Activated naive CD4-positive, alpha-beta T cell treated with anti-CD3 and anti-CD28 coated beads, Interleukin-2, amount 50 U/mL, for 72 hours (primary cell): ENCODE data around the gene C5orf34. TPM values are rescaled to one million over a fixed set of nuclear protein-coding genes. Genes with fewer than 3 reads are reported as not detected.
"Not testable (repeated sequence)": the region's sequence is repeated elsewhere in the genome, so short reads cannot be mapped to it uniquely, and the experiment has no call there.

Experiments
- ATAC-seq, 2 donors: fragments of 150-1000 bp; cut with Tn5 transposase; 2 replicates each; pipeline ENCODE4 v1.10.0; 2021; ENCODE audit warnings: mild to moderate bottlenecking in 2 of 2, moderate library complexity in 2 of 2
- DNase-seq, 2 donors: peaks; one replicate each; pipeline ENCODE4 v3.0.0; 2021 to 2022; ENCODE audit warnings: low spot score in 2 of 2
- H3K27ac Mint-ChIP-seq, 2 donors: one replicate each; pipeline ENCODE4 v1.8.0; 2022; ENCODE audit warnings: mild to moderate bottlenecking in 2 of 2, mixed read lengths in 2 of 2
- H3K36me3 Mint-ChIP-seq, 2 donors: one replicate each; pipeline ENCODE4 v1.8.0; 2022; ENCODE audit warnings: mixed read lengths in 2 of 2
- H3K9me3 Mint-ChIP-seq, 2 donors: one replicate each; pipeline ENCODE4 v1.8.0; 2022; ENCODE audit warnings: mixed read lengths in 2 of 2
- total RNA-seq, 2 donors: library from RNA; stranded (reverse); gene quantifications; one replicate each; pipeline ENCODE4 v1.2.3, GENCODE V29; 2022

The C5orf34 gene
- total RNA-seq, 2 donors from 2014 or later = 12.4 to 24.2 TPM

GRCh38 chr5:43482490-43483297 lies 32.3 kb downstream of the C5orf34 start:
- H3K36me3 Mint-ChIP-seq = peaks cover 16 to 21% of the 10 kb centered on the region in 2 donors
- ATAC-seq = no peak
- no peaks in the 10 kb centered on the region for H3K9me3 Mint-ChIP-seq
- H3K27ac Mint-ChIP-seq = peak overlapping the region; percentile 94 to 99
- no peak for DNase-seq

DNA sequence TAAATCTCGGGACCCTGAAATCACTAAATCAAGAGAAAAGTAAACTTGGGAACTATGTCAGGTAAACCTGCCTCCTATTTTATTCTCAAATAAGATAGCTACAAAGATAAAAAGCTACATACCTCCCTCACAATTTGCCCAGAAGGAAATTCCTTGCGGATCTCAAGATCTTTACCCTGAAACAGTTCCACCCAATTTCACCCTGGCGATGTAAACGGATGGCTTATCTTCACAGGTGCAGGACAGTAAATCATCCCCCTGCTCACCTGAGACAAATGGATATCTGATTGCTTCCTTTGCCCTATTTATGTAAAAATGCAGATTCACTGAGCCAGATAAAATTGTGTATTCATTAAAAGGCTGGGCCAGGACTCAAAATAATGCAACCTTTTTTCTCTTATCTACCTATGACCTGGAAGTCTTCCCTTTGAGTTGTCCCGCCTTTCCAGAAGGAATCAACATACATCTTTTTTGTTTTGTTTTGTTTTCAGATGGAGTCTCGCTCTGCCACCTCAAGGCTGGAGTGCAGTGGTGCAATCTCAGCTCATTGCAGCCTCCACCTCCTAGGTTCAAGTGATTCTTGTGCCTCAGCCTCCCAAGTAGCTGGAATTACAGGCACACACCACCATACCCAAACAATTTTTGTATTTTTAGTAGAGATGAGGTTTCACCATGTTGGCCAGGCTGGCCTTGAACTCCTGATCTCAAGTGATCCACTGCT lies 45.1 kb downstream of the C5orf34 start:
- ATAC-seq (no peak), DNase-seq (no peak)
- Mint-ChIP-seq H3K36me3 (peaks cover 64 to 89% of the 10 kb centered on the region in 2 donors), H3K9me3 (peaks cover 16 to 38% of the 10 kb centered on the region in 2 donors), H3K27ac (no peak overlapping the region)

DNA sequence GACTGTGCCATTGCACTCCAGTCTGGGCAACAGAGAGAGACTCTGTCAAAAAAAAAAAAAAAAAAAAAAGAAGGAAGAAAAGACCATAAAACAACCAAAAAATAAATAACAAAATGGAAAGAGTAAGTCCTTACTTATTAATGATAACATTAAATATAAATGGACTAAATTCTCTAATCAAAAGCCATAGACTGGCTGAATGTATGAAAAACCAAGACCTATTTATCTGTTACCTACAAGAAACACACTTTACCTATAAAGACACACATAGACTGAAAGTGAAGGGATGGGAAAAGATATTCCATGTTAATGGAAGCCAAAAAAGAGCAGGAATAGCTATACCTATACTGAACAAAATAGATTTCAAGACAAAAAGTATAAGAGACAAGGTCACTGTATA lies 47.8 kb downstream of the C5orf34 start:
- H3K9me3 Mint-ChIP-seq = peaks cover 16 to 27% of the 10 kb centered on the region in 2 donors
- H3K36me3 Mint-ChIP-seq = peaks cover 53 to 81% of the 10 kb centered on the region in 2 donors
- H3K27ac Mint-ChIP-seq = peak overlapping the region in 1 of 2 donors; percentile 46
- no peak for DNase-seq
- ATAC-seq = no peak

GRCh38 chr5:43465455-43465854 lies 49.5 kb downstream of the C5orf34 start:
- peaks cover 16 to 20% of the 10 kb centered on the region in 2 donors for H3K9me3 Mint-ChIP-seq
- not testable (repeated sequence) for DNase-seq

DNA sequence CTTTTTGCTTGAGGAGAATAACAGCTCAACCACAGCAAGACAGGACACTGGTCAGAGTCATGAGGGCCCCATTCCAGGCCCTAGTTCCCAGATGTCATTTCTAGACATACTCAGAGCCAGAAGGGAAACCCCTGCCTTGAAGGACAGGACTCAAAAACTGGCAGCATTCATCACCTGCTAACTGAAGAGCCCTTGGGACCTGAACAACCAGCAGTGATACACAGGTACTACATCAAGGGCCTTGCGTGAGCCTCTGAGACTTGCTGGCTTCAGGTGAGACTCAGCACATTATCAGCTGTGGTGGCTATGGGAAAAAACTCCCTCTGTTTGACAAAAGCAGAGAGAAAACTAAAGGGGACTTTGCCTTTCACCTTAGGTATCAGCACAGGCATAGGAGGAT lies 53.9 kb downstream of the C5orf34 start:
- DNase-seq (no peak), ATAC-seq (no peak)
- Mint-ChIP-seq H3K36me3 (peaks cover 29 to 63% of the 10 kb centered on the region in 2 donors), H3K9me3 (peaks cover 2 to 21% of the 10 kb centered on the region in 2 donors), H3K27ac (peak overlapping the region in 1 of 2 donors; percentile 29)

More at GRCh38 chr5:43465455-43465854, 49.5 kb downstream of the C5orf34 start:
- ATAC-seq, H3K27ac Mint-ChIP-seq: not testable (repeated sequence)
- H3K36me3 Mint-ChIP-seq = peaks cover 61 to 75% of the 10 kb centered on the region in 2 donors

GRCh38 chr5:43456556-43456955 lies 58.4 kb downstream of the C5orf34 start:
- H3K36me3 Mint-ChIP-seq = peaks cover 29 to 63% of the 10 kb centered on the region in 2 donors
- DNase-seq = no peak
- peaks cover 3 to 19% of the 10 kb centered on the region in 2 donors for H3K9me3 Mint-ChIP-seq
- no peak overlapping the region for H3K27ac Mint-ChIP-seq
- ATAC-seq = no peak

- not testable (repeated sequence) for ATAC-seq, H3K27ac Mint-ChIP-seq, DNase-seq
- Mint-ChIP-seq H3K9me3 (peaks cover 37 to 53% of the 10 kb centered on the region in 2 donors), H3K36me3 (peaks cover 40 to 50% of the 10 kb centered on the region in 2 donors)
Observed at GRCh38 chr5:43441575-43441974, 73.4 kb downstream of the C5orf34 start.

- H3K27ac Mint-ChIP-seq = no peak overlapping the region
- peaks cover 21 to 39% of the 10 kb centered on the region in 2 donors for H3K9me3 Mint-ChIP-seq
- H3K36me3 Mint-ChIP-seq = peaks cover 12 to 30% of the 10 kb centered on the region in 2 donors
Observed at GRCh38 chr5:43437062-43437660, 77.8 kb downstream of the C5orf34 start.

More at GRCh38 chr5:43437062-43437660, 77.8 kb downstream of the C5orf34 start:
- no peak for ATAC-seq
- no peak for DNase-seq

Other genes with a start within 250 kb of the C5orf34 start
- gene HMGCS1, start 201.7 kb downstream of the C5orf34 start, total RNA-seq = 100 to 1,000 TPM in 1 of 2 donors, 10 to 100 TPM in 1; 80.0 to 116 TPM
- gene CCL28, start 102.8 kb downstream of the C5orf34 start, total RNA-seq = 10 to 100 TPM in 1 of 2 donors, 1 to 10 TPM in 1; 4.5 to 18.9 TPM
- gene TMEM267, start 31.3 kb downstream of the C5orf34 start, total RNA-seq = 10 to 100 TPM; 14.2 to 16.0 TPM
- 10 to 100 TPM; 19.1 to 44.6 TPM for gene PAIP1, start 41.9 kb upstream of the C5orf34 start, total RNA-seq
- 100 to 1,000 TPM in 1 of 2 donors, 10 to 100 TPM in 1; 89.6 to 174 TPM for gene NNT, start 88.0 kb upstream of the C5orf34 start, total RNA-seq